HG02588 (cell line): ENCODE measurements around the gene P2RX7.
"Not testable (repeated sequence)": the region's sequence is repeated elsewhere in the genome, so short reads cannot be mapped to it uniquely, and the experiment has no call there.

ENCODE experiments used
- ATAC-seq: cut with Tn5 transposase; IDR thresholded peaks from one replicate; pipeline ENCODE4 v1.9.1; 2021; ENCODE audit warnings: mild to moderate bottlenecking, moderate library complexity; ENCODE audit not compliant: unreplicated experiment

Gene P2RX7

GRCh38 chr12:121170151-121170550 is 37.5 kb downstream of the P2RX7 start:
- no peak for ATAC-seq

GRCh38 chr12:121170611-121171260 is 38.1 kb downstream of the P2RX7 start:
- no peak for ATAC-seq

GRCh38 chr12:121172145-121172544 is 39.5 kb downstream of the P2RX7 start:
- no peak for ATAC-seq

- ATAC-seq, result no peak
Observed at GRCh38 chr12:121175383-121176119, 42.9 kb downstream of the P2RX7 start.

- ATAC-seq, result no peak
Observed at GRCh38 chr12:121176826-121177529, 44.3 kb downstream of the P2RX7 start.

GRCh38 chr12:121181181-121181580 is 48.5 kb downstream of the P2RX7 start:
- no peak for ATAC-seq

GRCh38 chr12:121182222-121182893 is 49.7 kb downstream of the P2RX7 start:
- no peak for ATAC-seq

- ATAC-seq, result no peak
Observed at GRCh38 chr12:121184425-121184824, 51.7 kb downstream of the P2RX7 start.

GRCh38 chr12:121184984-121185889 is 52.6 kb downstream of the P2RX7 start:
- ATAC-seq, result no peak

GRCh38 chr12:121186826-121187225 is 54.1 kb downstream of the P2RX7 start:
- ATAC-seq, result no peak

- no peak for ATAC-seq
Observed at GRCh38 chr12:121187501-121187900, 54.8 kb downstream of the P2RX7 start.

GRCh38 chr12:121188227-121188626 is 55.6 kb downstream of the P2RX7 start:
- ATAC-seq, result no peak

- no peak for ATAC-seq
Observed at GRCh38 chr12:121189131-121189530, 56.5 kb downstream of the P2RX7 start.

- no peak for ATAC-seq
Observed at GRCh38 chr12:121189619-121190155, 57.0 kb downstream of the P2RX7 start.

- no peak for ATAC-seq
Observed at GRCh38 chr12:121190523-121191031, 57.9 kb downstream of the P2RX7 start.

- ATAC-seq, result no peak
Observed at GRCh38 chr12:121191151-121191550, 58.5 kb downstream of the P2RX7 start.

GRCh38 chr12:121196902-121197301 is 64.2 kb downstream of the P2RX7 start:
- ATAC-seq, result no peak

- ATAC-seq, result no peak
Observed at GRCh38 chr12:121198949-121199348, 66.3 kb downstream of the P2RX7 start.

GRCh38 chr12:121201140-121201539 is 68.5 kb downstream of the P2RX7 start:
- ATAC-seq, result not testable (repeated sequence)
